Smooth muscle cell of trachea (primary cell): ENCODE data around the gene TMPRSS3. TPM values are rescaled to one million over a fixed set of nuclear protein-coding genes. Genes with fewer than 3 reads are reported as not detected.

Source experiments
- total RNA-seq: library from RNA; depleted of rRNA; stranded (reverse); fragments of >200 nt; gene quantifications from 2 replicates; pipeline ENCODE4 v1.2.1, GENCODE V29; 2014

TMPRSS3 gene
- not detected in 2 replicates for total RNA-seq

DNA sequence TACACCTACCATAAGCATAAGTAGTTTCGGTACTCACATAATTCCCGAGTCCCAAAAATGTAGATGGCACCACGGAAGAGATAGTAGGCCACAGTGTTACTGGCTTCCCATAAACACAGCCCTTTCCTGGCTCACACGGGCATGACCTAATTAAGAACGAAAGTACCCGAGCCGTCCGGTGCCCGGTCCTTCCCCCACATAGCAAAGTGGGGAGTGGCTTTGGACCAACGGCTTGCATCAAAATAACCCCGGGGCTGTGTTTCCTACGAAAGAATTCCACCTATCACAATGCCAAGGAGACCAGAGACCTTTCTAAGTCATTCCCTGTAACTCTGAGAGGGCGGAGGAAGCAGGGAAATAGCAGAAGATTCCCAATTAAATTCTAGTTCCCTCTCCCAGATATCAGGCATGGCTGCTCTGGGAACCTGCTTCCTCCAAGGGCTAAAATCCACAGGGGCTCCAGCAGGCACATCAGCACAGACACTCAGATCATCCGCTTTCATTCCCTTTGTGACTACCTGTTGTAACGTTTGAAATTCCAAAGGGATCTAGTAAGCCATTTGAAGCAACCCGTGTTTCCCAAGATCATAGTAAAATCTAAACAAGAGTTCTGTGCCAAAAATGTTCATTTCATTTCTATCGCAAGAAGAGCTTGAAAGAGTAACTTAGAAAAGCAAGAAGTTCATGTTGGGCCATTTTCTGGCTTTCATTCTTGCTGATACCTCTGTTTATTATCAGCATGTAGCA, at the start of gene TMPRSS3:
Gene TMPRSS3, minus strand, starts transcription at position 148 of the 747 bp plus-strand sequence. CDS start 635 bp downstream, outside the sequence.

GRCh38 chr21:42403611-42404231, 7.9 kb upstream of the TMPRSS3 start, which contains the start of gene UBASH3A:
TSS of gene UBASH3A (plus strand) at chr21:42403902. CDS start at chr21:42403946, 44 bp downstream.

GRCh38 chr21:42366292-42367010, 29.4 kb downstream of the TMPRSS3 start, which contains the start of gene TFF1:
TSS of gene TFF1 (minus strand) at chr21:42366535. CDS start at chr21:42366495, 40 bp downstream.

GRCh38 chr21:42350927-42351426, 44.9 kb downstream of the TMPRSS3 start, which contains the start of gene TFF2:
TSS of gene TFF2 (minus strand) at chr21:42350994. CDS start at chr21:42350957, 37 bp downstream.

Other genes starting within 250 kb of the TMPRSS3 start
- 4.1 and 4.5 TPM in 2 replicates for gene ABCG1, start 176.9 kb downstream of the TMPRSS3 start, total RNA-seq
- gene TFF3, start 80.6 kb downstream of the TMPRSS3 start, total RNA-seq = 0.17 and 0.29 TPM in 2 replicates
- gene TFF2, start 45.1 kb downstream of the TMPRSS3 start, total RNA-seq = not detected in 2 replicates
- not detected in 2 replicates for gene TFF1, start 29.5 kb downstream of the TMPRSS3 start, total RNA-seq
- gene UBASH3A, start 7.8 kb upstream of the TMPRSS3 start, total RNA-seq = not detected in 2 replicates
- gene RSPH1, start 100.2 kb upstream of the TMPRSS3 start, total RNA-seq = 0.15 and 0.17 TPM in 2 replicates
- 2.3 and 2.6 TPM in 2 replicates for gene SLC37A1, start 117.8 kb upstream of the TMPRSS3 start, total RNA-seq